Stimulated activated CD4-positive, alpha-beta T cell treated with anti-CD3 and anti-CD28 coated beads, Interleukin-1b, Interleukin-23, amount 100 ng/mL, for 4 hours (primary cell): ENCODE measurements around the gene DDX52.
"Not testable (repeated sequence)": the region's sequence is repeated elsewhere in the genome, so short reads cannot be mapped to it uniquely, and the experiment has no call there.

Experiments used
- DNase-seq, 2 donors: peaks; one replicate each; pipeline ENCODE4 v3.0.0-alpha.2; 2020; ENCODE audit warnings: low read depth in 2 of 2

DDX52 gene, protein sequence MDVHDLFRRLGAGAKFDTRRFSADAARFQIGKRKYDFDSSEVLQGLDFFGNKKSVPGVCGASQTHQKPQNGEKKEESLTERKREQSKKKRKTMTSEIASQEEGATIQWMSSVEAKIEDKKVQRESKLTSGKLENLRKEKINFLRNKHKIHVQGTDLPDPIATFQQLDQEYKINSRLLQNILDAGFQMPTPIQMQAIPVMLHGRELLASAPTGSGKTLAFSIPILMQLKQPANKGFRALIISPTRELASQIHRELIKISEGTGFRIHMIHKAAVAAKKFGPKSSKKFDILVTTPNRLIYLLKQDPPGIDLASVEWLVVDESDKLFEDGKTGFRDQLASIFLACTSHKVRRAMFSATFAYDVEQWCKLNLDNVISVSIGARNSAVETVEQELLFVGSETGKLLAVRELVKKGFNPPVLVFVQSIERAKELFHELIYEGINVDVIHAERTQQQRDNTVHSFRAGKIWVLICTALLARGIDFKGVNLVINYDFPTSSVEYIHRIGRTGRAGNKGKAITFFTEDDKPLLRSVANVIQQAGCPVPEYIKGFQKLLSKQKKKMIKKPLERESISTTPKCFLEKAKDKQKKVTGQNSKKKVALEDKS

DNA sequence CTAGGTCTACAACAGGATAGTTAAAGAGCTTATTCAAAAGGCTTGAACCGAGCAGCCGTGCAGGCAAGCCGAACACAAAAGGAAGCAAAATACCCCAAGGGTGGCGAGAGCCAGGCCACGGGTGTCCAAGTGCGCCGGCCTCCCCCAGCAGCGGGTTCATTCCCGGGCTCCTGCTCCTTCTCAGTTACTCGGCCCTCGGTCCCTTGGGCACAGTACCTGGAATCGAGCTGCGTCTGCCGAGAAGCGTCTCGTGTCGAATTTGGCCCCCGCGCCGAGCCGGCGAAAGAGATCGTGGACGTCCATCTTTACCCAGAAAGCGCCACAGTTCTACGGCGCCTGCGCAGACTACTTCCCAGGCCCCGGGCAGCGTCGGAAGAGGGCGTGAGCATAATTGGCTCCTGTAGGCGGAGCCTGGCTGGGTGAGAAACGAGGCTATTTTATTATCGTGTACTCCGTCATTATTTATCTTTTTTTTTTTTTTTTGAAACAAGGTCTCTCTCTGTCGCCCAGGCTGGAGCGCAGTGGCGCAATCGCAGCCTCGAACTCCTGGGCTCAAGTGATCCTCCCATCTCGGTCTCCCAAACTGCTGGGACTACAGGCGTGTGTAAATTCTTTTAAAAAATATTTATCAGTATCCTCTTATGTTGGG is at the start of gene DDX52:
DDX52 (minus strand) TSS at position 329 of the 649 bp plus-strand sequence; CDS start at position 303, 26 bp downstream.
- DNase-seq = peak; percentile 80 to 82

DNA sequence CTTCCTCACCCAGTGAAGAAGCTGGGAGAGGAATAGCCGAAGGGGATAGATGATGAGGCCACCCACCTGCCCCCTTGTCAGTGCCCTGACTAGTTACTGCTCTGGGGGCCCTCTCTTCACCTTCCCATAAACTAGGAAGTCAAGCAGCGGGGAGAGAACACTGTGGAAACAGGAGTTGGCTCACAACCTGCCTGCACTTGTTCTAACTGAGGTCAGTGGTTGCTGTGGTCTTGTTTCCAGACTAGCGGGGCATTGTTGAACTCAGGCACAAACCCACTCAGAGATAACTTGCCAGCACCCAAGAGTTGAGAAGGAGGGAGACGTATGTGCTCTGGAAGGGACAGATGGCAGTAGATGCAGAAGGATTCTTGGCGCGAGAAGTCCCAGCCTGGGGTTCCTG is 48.6 kb upstream of the DDX52 start:
- no peak for DNase-seq

DNA sequence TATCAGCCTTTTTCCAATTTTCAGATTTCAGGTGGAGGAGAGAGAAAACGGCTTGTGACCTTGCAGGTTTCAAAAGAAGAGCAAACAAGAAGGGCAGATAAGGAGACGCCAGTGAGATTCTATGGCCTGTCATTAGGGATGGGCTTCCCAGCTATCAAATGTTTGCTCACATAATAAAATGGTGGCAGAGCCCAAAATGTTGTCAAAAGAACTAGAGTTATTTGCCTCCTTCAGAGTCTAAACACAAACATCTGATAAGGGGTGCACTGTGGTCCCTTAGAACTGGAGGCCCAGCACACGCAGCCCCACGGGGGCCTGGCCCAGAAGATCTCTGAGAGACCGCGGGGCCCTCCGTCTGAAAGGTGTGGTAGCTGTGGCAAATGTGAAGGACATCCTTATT is 46.1 kb upstream of the DDX52 start:
- no peak for DNase-seq

DNA sequence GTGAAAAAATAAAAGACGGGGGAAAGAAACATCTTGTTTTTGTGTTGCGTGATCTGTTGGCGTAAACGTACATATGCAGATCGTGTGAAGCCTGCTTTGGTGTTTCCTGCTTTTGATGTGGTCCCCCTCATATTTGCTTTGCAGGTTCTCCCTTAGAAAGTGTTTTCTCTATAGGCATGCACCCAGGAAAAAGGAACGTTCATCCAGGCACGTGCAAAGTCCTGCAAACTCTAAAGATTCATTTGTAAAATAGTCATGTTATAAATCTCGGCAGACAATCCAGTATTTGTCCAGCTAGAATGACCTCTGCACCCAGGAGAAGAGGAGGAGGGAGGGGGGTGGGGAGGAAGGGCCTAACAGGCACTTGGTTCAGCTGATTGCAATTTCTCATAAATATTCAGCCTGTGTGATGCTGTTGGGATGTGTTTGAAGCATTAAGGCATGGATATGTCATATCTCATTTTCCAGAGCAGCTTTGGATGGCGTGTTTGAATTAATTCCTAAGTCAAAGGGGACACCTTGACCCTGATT is 40.3 kb upstream of the DDX52 start:
- no peak for DNase-seq

DNA sequence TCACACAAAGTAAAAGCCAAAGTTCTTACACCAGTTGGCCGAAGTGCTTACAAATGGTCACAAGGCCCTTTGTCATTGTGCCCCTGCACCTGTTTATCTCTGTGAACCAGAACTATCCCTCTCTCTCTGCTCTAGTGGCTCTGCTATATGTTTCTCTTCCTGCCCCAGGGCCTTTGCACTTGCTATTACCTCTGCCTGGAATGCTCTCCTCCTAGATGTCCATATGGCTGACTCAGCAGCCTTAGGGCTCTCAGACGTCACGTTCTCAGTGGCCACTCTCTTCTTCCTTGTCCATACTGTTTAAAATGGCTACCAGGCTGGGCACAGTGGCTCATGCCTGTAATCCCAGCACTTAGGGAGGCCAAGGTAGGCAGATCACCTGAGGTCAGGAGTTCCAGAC is 38.8 kb upstream of the DDX52 start:
- no peak for DNase-seq

DNA sequence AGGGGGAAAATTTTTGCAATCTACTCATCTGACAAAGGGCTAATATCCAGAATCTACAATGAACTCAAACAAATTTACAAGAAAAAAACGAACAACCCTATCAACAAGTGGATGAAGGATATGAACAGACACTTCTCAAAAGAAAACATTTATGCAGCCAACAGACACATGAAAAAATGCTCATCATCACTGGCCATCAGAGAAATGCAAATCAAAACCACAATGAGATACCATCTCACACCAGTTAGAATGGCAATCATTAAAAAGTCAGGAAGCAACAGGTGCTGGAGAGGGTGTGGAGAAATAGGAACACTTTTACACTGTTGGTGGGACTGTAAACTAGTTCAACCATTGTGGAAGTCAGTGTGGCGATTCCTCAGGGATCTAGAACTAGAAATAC is 36.7 kb upstream of the DDX52 start:
- not testable (repeated sequence) for DNase-seq

DNA sequence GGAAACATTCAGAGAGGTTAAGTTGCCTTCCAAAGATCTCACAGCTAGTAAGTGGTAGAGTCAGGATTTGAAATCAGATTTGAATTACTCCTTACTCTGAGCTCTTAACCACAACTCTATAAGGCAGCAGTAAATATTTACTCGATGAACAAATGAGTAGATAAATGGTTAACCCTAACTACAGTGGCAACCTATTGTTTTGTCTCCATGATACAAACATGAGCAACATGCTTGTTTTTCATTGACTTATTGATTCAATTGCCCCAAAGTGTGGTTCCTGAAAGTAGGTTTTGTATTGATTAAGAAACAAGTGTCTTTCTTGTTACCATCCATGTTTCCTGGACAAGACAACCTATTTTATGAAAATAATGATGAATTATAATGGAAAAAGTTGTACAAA is 34.8 kb upstream of the DDX52 start:
- DNase-seq = no peak

DNA sequence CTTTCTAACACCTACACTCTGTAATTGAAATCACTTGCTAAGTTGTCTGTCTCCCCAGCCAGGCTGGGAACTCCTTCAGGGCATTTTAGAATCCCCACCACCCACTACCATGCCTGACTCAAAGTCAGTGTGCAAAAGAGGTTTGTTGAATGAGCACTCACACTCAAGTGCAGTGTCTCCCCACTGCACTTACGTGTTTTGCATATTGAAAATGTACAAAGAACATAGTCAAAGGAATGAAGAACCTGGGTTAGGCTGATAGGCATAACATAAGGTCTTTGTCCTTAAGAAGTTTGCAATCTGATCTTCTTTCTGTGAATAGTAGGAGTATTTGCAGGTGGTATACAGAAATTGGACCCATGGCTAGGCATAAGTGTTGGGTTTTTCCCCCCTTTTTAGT is 33.8 kb upstream of the DDX52 start:
- no peak for DNase-seq

DNA sequence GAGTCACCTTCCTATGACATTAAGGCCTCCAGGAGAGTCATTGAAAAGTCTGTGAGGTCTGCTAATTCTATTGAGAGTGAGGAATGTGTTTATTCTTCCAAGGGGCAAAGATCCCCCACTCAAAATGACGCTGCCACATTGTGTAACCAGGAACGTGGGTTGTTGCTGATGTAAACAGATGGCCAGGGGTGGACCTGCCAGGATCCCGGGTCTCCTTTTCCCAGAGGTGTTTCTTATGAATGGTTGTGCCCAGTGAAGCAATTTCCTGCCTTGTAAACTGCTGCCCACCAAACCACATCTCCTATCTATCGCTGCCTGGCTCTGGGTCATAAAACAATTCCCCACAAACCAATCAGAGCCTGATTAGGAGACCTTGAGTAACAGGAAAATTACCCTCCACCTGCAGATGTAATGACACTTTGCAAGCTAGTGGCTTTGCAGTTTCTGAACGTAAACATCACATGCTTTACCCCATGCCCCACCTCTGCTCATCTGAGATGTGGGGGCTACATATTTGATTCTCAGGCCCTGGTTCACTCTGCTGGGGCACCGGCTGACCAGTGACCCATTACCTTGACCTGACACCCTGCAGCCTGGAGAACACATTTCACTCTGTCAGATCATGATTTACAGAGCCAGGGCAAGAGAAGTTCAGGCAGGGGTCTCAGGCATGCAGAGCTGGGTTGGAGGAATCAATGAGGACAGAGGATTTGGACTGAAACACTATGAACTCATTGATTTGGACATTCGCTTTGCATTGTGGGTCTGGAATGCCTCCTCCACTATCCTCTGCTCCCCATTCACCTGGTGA is 33.1 kb upstream of the DDX52 start:
- DNase-seq = no peak

DNA sequence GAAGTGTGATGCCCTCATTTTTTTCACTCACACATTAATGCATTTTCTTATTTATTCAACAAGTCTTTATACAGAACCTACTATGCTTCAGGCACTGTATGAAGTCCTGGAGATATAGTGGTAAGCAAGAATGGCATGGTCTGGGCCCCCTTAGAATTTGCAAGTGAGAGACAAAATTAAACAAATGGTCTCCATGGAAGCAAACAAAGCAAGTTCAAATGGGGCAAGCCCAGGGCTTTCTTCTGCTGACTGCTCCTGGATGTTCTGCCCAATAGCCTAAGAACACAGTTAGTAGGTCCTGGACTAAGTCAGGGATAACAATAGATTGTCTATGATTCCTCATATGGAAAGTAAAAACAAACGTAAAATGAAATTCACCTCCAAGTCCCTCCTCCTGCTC is 31.3 kb upstream of the DDX52 start:
- no peak for DNase-seq

DNA sequence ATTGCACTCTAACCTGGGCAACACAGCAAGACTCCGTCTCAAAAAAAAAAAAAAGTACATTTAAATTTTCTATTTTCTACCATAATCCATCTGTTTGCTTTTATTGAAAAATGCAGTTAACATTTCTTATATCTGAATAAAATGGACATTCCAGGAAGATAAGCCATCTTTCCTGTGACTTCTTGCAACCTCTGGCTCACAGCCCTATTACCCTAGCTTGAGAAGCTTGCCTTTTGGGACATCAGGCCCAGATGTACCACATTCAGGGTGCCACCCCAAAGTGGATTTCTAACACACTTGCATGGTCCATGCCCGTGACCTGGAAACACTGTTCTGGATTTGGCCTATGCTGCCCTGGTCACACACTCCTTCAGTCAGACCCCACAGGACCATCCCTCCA is 30.1 kb upstream of the DDX52 start:
- DNase-seq = no peak

DNA sequence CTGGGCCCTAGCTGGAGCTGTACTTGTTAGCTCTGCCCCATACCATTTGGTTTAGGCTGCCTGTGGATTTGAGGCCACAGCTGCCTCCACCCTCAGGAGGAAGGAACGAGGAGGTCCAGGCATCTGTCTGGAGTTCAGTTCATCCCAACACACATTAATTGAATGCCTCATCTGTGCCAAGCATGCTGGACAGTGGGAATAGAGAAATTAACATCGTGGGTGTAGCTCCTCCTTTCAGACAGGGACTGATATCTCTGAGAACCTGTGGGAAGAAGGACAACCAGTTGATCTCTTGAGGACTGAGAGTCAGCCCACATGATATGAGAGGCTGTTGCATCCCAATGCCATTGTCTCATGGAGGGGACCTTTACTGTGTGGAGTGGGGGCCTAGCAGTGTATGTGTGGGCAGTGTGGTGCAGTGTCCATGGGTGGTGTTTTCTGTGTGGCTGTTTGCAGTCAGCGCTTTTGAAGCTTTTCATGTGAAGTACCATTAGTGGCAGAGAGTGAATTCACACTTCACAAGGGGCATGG is 29.4 kb upstream of the DDX52 start:
- DNase-seq = no peak

DNA sequence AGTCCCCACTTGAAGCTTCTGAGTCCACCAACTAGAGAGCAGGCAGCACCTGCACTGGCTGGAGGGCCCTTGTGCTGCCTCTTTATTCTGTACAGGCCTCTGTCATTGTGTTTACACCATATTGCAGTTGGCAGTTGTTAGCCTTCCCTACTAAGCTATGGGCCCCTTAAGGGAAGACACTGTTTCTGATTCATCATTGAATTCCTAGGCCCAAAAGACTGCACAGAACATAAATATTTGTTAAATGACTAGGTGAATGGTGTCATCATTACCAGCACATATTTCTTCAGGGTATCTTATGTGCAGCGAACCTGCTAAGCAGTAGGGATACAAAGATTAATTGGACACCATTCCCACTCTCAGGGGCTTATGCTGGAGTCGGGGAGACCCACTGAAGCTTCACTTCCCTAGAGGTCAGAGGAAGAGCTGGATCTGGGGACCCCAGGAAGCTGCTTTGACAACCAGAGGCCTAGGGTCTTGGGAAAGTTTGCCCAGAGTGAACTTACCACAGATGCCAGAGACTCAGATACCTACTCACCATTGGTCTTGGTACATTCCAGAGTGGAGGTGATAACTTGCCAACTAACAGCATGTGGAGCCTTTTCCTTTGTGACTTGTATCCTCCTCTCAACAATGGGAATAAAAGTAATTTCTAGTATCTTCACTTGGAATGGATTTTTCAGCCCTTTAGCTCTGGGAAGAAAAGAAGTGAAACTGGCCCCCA is 28.7 kb upstream of the DDX52 start:
- no peak for DNase-seq

DNA sequence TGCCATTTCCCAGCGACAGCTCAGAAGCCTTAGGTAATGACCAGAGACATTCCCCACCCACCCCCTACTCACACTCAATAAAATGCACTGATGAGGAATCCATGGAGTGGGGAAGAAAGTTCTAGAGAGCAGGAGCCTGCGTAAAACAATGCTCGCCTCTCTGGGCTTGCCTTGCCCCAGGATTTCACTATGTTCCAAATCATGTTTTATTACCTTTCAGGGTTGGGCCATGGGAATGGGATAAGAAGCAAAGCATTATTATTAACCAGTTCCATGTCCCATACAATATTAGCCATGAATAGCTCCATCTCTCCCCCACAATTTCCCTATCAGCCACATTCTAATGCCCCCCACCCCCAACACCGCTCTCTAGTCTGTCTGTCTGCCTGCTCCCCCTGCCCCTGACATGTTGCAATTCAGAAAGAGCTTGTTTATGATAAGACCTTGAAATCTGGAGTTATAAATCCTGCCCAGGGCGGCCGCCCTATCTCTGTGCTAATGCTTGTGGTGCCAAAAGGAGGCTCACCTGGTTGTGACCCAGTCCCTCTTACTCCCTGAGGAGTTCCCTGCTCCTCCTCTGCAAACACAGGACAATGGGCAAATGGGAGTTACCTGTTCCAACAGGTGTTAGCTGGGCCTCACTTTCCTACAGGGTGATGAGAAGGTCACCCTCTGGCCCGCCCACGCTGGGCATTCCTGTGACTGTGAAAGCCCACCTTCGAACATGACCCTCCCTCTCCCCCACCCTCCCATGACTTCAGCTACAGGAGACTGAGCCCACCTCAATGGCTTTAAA is 28.0 kb upstream of the DDX52 start:
- no peak for DNase-seq

DNA sequence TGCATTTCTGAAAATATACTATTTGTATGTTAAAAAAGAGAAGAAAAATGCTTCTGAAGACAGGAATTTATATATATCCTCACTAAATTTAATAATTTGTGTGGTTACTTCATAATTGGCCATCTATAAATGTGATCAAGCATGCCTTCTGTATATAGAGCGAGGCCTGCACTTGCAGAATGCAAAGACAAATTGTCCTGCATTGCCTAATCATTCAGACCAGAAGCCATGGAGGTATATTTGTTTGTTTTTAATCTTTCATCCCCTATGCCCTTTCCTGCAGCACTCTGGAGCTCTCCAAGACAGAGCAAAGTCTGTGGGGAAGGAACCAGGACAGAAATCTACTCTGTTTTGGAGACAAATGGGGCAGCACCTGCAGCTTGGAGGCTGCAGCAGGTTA is 23.8 kb upstream of the DDX52 start:
- DNase-seq = no peak

DNA sequence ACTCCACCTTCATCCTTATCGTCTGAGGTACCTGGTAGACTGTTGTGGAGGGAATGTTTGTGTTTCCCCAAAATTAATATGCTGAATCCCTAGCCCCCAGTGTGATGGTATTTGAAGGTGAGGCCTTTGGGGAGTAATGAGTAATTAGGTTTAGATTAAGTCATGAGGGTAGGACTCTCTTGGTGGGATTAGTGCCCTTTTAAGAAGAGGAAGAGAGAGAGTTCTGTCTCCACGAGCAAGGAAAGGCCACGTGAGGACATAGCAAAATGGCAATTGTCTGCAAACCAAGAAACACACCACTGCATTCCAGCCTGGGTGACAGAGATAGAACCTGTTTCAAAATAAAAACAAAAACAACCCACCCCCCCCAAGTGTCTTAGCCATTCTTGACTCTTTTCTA is 21.0 kb upstream of the DDX52 start:
- DNase-seq = no peak

DNA sequence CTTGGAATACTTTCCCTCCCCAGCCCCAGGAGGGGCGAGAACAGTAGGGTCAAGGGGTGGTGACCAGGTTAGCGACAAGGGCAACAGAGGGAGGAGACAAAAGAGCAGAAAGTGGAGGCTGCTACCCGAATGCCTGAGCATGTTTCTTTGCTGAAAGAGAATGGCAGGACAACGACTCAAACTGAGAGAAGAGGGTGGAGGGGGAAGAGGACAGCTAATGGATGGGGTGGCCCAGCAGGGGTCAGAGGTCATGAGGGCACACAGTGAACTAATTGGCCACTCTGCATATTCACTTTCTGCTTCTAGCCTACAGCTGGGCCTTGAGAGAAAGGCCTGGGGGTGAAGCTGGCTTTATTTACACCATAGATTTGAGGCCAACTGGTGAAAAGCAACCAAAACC is 19.1 kb upstream of the DDX52 start:
- no peak for DNase-seq

DNA sequence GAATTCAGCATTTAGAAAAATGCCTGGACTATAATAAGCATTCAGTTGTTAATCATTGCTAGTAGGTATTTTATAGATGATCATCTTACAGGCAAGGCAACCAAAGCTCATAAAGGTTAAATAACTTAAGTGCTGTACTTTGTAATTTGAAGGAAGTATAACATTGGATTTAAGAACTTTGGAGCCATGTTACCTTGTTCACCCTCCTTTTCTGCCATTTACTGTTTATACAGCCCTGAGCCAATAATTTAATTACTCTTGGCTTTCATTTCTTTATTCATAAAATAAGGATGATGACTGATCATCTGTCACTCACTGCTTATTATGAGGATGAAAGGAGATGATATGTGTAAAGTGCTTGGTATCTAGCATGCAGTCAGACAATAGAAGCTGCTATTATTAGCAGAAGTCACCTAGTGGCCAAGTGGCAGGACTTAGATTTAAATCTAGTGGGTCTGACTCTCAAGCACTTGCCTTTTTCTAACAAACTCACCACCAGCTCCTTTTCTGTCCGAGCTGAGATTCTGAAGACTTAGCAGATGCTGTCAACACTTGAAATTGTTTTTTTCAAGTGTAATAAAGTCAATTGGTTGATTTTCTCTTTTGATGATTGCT is 18.3 kb upstream of the DDX52 start:
- DNase-seq = no peak

DNA sequence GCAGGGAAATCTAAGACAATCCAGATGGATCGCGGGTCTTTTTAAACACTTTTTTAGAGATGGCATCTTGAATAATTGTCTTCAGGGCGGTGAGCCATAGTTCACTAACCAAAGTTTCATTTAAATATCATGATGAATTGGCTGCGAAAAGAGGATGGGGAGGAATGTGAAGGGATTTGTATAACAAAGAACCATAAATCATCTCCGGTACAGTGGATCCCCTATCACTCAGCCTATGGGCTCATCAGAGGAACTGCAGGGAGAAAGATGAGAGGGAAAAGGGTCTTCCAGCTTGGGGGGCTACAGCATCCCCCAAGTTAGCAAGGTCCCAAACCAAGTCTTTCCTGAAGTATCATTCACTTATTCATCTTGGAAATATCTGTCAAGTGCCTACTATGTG is 16.7 kb upstream of the DDX52 start:
- no peak for DNase-seq

DNA sequence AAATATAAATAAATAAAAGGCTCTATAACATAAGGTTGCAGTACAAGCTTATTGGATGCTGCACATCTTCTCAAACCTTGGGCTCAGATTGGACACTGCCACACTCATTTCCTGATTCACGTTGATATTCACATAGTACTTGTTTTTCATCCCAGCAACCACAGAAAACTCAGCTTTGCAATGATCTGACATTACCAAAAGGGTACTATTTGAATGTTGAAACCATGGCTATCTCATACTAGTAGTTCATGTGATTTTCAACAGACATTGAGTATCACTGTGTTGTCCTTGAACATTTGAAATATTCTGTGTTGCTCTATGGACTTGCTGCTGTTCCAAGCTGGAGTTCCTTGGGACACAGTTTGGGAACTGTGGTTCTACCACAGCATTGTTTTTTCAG is 14.0 kb upstream of the DDX52 start:
- no peak for DNase-seq
